ENCODE results near the gene RAP1A. TPM values are rescaled to one million over a fixed set of nuclear protein-coding genes. Genes with fewer than 3 reads are reported as not detected.
"Not testable (repeated sequence)": the region's sequence is repeated elsewhere in the genome, so short reads cannot be mapped to it uniquely, and the experiment has no call there.

The RAP1A gene
- polyA plus RNA-seq, 3 donors = 62.6 to 72.0 (median 63.6) TPM

DNA sequence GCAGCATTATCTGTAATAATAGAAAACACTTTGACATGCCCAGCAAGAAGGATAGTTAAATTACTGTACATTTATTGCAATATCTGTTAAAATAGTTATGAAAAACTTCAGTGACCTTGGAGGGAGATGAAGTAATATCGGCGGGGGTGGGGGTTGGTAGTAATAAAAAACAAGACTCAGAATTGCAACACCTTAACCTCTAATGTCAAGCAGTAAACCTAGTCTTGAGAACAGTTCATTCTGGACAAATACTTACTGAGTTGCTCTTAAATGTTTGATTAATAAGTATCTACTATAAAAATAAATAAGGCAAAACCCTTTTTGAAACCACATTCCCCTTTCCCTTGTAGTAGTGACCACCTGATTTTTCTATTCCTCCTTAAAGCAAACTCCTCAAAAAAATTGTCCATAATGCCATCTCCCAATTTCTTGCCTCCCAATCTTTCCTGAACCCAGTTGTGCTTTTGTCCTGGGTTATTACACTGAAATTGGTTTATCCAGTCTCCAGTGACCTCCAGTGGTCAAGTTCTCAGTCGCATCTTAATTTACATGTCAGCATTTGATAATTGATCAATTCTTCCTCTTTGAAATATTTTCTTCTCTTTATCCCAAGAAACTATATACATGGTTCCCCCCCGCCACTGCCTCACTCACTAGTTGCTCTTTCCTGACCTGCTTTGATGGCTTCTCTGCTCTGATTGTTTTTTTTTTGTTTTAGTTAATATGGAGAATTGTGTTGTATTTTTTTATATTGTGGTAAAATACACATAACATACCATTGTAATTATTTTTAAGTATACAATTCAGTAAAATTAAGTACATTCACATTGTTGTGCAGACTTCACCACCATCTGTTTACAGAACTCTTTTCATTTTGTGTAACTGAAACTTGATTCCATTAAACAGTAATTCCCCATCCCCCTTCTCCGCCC, 36.8 kb downstream of the RAP1A start:
- DNase-seq = peak; percentile 30

DNA sequence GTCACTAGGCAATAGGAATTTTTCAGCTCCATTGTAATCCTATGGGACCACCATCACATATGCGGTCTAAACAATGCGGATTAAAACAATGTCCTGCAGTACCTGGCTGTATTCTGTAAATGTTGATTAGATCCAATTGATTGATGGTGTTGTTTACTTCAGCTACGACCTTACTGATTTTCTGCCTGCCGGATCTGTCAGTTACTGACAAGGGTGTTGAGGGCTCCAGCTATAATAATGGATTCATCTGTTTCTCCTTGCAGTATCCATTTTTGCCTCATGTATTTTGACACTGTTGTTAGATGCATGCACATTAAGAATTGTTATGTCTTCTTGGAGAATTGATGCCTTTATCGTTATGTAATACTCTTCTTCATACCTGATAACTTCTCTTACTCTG, 39.0 kb downstream of the RAP1A start:
- DNase-seq = no peak

DNA sequence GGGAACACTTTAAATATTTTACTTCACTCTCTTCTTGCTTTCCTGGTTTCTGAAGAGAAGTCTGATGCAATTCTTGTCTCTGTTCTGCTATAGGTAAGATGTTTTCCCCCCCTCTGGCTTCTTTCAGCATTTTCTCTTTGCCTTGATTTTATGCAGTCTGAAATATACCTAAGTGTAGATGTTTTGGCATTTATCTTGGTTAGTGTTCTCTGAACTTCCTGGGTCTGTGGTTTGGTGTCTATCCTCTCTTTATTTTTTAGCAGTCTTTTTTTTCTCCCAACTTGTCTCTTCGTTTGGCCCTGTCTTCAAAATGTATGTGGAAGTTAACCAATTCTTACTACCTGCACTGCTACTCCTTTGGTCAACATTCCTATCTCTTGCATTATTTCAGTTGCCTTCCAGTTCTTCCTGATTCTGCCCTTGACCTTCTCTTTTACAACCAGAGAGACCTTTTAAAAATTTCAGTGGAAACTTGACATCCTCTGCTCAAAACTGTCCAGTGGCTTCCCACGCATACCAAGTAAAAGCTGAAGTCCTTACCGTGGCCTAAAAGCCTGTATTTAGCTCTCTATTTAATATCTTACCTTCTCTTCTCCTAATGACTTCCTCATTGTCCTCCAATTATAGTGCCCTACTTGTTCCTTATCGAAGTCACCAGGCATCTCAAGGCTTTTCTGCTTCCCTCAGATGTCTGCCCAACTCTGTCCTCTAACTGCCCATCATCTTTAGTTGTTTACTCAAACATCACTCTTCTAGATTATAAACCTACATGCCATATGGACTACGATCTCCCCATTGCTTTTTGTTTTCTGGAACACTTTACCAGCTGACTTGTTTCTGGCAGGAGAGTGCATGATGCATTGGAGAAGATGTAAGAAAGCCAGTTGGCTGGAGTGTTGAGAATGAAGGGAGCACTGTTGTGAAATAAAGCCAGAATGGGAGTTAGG, 40.9 kb downstream of the RAP1A start:
- DNase-seq = no peak

DNA sequence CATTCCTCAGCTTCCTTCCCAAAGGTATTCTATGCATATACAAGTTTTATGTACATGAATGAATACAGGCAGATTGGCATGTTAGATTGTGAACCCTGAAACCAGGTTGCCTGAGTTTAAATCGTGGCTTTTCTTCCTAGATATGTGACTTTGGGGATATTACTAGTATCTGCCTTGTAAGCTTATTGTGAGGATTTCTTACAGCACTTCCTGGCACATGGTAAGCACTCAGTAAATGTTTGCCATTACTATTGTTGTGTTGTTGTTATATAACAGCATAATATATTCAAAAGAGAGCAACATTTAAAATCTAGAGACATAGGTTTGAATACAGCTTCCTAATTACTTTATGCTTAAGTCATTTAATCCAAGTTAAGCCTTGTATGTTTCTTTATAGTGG, 45.1 kb downstream of the RAP1A start:
- DNase-seq = no peak

GRCh38 chr1:111665497-111665896, 45.9 kb downstream of the RAP1A start:
- no peak for DNase-seq

DNA sequence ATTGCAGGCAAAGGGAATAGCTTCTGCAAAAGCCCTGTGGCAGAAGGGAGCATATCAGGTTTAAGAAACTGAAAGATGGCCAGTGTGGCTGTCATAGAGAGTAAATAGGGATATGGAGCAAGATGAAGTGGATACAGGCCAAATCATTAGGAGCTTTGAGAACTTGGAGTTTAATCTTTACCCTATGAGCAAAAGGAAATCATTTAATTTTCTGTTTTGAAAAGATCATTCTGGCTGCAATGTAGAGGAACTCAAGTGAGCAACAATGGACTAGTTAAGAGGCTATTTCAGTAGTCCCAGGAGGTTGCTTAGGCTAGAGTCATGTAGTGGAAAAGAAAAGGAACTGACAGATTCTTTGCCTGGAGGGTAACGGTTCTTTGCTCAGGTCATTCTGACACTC, 47.2 kb downstream of the RAP1A start:
- no peak for DNase-seq

- no peak for DNase-seq
Observed at GRCh38 chr1:111669268-111669667, 49.7 kb downstream of the RAP1A start.

DNA sequence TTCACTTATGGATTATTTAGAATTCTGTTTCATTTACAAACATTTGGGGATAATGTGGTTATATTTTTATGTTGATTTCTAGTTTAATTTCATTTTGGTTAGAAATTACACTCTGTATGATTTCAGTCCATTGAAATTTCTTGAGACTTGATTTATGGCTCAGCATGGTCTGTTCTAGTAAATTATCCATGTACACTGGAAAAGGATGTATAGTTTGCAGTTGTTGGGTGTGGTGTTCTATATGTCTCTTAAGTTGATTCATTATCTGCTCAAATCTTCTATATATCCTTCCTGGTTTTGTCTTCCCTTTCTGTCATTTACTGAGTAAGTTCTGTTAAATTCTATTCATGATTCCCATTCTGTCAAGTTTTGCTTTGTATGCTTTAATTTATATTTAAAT, 52.3 kb downstream of the RAP1A start:
- no peak for DNase-seq

DNA sequence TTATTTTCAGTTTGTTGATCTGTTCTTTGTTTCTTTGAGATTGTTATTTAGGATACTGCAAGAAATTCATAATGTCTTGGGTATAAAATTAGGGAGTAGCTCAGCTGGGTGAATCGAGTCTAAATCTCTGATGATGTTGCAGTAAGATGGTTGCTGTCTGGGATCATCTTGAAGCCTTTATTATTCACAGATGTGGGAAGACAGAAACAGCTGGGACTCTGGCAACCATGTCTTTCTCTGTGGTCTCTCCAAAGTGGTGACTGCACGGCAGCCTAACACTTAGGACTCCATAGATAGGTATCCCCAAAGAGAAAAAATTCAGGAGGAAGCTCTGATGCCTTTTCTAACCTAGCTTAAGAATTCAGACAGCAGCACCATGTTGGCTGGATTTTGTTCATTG, 52.7 kb downstream of the RAP1A start:
- no peak for DNase-seq

DNA sequence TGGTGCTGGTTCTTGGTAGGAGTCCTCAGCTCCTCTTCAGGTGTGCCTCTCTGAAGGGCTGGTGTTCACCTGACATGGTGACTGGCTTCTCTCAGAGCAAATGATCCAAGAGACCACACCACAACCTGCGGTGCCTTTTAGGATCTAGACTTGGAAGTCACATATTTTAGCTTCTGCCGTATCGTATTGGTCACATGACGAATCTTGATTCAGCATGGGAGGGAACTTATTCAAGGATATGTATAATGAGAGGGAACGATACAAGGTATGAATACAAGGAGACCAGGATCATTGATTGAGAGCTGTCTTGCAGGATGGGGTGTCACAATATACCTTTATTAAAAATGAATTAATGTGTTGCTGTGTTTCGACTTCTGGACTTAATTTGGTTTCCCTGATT, 58.0 kb downstream of the RAP1A start:
- DNase-seq = no peak

- no peak for DNase-seq
Observed at GRCh38 chr1:111679541-111679940, 60.0 kb downstream of the RAP1A start.

DNA sequence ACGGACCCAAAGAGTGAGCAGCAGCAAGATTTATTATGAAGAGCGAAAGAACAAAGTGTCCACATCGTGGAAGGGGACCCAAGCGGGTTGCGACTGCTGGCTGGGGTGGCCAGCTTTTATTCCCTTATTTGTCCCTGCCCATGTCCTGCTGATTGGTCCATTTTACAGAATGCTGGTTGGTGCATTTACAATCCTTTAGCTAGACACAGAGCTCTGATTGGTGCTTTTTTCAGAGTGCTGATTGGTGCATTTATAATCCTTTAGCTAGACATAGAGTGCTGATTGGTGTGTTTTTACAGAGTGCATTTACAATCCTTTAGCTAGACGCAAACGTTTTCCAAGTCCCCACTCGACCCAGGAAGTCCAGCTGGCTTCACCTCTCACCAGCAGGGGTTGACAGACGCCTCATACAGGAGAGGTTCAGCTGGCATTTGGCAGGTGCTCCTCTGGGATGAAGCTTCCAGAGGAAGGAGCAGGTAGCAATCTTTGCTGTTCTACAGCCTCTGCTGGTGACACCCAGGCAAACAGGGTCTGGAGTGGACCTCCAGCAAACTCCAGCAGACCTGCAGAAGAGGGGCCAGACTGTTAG, 60.7 kb downstream of the RAP1A start:
- DNase-seq = not testable (repeated sequence)

DNA sequence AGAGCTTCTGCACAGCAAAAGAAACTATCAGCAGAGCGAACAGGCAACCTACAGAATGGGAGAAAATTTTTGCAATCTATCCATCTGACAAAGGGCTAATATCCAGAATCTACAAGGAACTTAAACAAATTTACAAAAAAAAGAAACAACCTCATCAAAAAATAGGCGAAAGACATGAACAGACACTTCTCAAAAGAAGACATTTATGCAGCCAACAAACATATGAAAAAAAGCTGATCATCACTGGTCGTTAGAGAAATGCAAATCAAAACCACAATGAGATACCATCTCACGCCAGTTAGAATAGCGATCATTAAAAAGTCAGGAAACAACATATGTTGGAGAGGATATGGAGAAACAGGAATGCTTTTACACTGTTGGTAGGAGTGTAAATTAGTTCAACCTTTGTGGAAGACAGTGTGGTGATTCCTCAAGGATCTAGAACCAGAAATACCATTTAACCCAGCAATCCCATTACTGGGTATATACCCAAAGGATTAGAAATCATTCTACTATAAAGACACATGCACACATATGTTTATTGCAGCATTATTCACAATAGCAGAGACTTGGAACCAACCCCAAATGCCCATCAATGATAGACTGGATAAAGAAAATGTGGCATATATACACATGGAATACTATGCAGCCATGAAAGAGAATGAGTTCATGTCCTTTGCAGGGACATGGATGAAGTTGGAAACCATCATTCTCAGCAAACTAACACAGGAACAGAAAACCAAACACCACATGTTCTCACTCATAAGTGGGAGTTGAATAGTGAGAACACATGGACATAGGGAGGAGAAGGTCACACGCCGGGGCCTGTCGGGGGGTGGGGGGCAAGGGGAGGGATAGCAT, 65.9 kb downstream of the RAP1A start:
- not testable (repeated sequence) for DNase-seq

DNA sequence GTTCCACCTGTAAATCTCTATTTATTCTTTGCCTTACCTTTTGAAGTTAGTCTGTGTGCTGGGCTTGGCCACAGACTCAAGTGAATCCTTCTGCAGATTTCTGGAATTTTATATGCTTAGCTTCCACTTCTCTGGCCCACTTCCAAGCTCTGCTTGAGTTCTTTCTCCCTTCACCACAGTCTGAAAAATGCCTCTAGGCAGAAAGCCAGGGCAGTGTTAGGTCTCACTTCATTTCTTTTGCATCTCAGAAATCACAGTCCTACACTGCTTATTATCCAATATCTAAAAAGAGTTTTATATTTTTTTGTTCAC, 70.7 kb downstream of the RAP1A start:
- DNase-seq = peak; percentile 73

GRCh38 chr1:111691886-111692285, 72.3 kb downstream of the RAP1A start:
- DNase-seq = no peak

GRCh38 chr1:111695801-111696200, 76.2 kb downstream of the RAP1A start:
- no peak for DNase-seq

DNA sequence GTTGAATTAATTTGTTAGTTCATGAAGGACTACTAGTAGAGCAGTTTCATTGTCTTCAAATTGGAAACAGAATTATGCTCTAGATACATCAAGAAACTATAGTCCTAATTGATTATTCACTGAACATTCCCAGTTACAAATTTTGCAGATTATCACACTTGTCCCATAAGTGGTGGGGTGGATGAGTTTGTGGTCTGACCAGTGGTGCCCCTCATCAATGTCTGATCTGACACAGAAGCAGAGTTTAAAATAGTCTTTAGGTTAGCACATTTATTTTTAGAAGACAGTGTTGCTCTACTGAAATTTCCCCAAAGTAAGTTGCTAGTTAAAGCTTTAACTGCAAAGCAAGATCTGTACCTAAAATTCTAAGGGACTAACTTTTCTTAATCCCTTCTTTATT, 76.7 kb downstream of the RAP1A start:
- DNase-seq = no peak

GRCh38 chr1:111699268-111699667, 79.7 kb downstream of the RAP1A start:
- no peak for DNase-seq

GRCh38 chr1:111702504-111703050, 83.0 kb downstream of the RAP1A start:
- DNase-seq = no peak

DNA sequence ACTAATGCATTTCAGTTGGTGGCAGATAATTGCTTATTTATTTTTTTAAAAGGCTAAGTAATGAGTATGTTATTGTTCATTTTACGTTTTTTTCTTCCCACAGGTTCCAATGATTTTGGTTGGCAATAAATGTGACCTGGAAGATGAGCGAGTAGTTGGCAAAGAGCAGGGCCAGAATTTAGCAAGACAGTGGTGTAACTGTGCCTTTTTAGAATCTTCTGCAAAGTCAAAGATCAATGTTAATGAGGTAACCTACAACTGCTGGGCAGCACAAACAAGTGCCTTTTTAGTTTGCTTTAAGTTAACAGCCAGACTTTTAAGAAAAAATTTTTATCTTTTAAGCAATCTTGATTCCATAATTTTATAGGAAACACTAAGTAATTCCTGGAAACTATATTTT, 84.7 kb downstream of the RAP1A start:
- no peak for DNase-seq

DNA sequence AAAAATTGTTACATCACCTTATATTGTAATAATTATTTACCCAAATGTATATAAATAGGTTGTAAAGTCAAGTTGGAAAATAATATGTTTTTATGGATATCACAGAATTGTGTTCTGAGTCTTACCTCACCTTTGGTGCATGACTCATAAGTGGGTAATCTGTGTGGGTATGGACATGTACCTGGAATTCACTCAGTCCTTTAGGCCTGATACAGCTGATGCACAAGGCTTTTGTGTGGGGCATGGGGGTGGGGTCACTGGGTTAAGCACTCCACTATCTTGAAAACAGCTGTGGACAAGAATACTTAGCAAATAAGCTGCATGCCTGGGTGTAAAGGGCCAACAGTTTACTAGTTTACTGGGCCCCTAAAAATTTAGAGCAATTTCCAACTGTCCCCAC, 85.2 kb downstream of the RAP1A start:
- DNase-seq = no peak

All from renal pelvis (tissue), 4 donors.